Sigmoid colon (tissue), 7 donors: ENCODE measurements around the gene PRICKLE1. TPM values are rescaled to one million over a fixed set of nuclear protein-coding genes. Genes with fewer than 3 reads are reported as not detected.

Source experiments
- DNase-seq: peaks from one replicate; pipeline ENCODE4 v3.0.0-alpha.2; 2019
- H3K27ac ChIP-seq, 4 donors: fragments of 200-600 bp; sonication (generic); one replicate each; pipeline ENCODE4 v1.5.1; 2016 to 2019; ENCODE audit warnings: mild to moderate bottlenecking in 1 of 4
- H3K27me3 ChIP-seq, 3 donors: fragments of 200-600 bp; sonication (generic); one replicate each; pipeline ENCODE4 v1.5.1; 2019; ENCODE audit warnings: mild to moderate bottlenecking in 1 of 3
- H3K36me3 ChIP-seq, 4 donors: fragments of 200-600 bp; sonication (generic); one replicate each; pipeline ENCODE4 v1.5.1; 2016 to 2019
- H3K4me1 ChIP-seq, 4 donors: fragments of 200-600 bp; sonication (generic); one replicate each; pipeline ENCODE4 v1.5.1; 2017 to 2019
- H3K4me3 ChIP-seq, 4 donors: fragments of 200-600 bp; sonication (generic); one replicate each; pipeline ENCODE4 v1.5.1; 2017 to 2019; ENCODE audit warnings: mild to moderate bottlenecking in 2 of 4, moderate library complexity in 1 of 4
- H3K9me3 ChIP-seq, 4 donors: fragments of 200-600 bp in 3 of 4; sonication (generic) in 3 of 4; one replicate each; pipeline versions ENCODE4 v1.5.1 to v1.6.1; 2013 to 2019
- CTCF ChIP-seq, 4 experiments: fragments of 450-650 bp in 3 of 4; fragments of 200-600 bp in 1 of 4; IDR thresholded peaks; one replicate each; pipeline ENCODE4 v1.5.1; 2016 to 2019; ENCODE audit warnings: antibody characterized with exemption in 4 of 4, mild to moderate bottlenecking in 3 of 4, moderate library complexity in 2 of 4
- EP300 ChIP-seq, 4 donors: sonication (generic); formaldehyde crosslinking; IDR thresholded peaks; one replicate each; pipeline ENCODE4 v1.6.1; 2017; ENCODE audit warnings: antibody characterized with exemption in 4 of 4
- POLR2A ChIP-seq, 2 donors: fragments of 450-650 bp; IDR thresholded peaks; one replicate each; pipeline ENCODE4 v1.6.1; 2016; ENCODE audit warnings: antibody characterized with exemption in 2 of 2, mild to moderate bottlenecking in 2 of 2, moderate library complexity in 2 of 2
- POLR2AphosphoS5 ChIP-seq, 4 donors: sonication (generic); formaldehyde crosslinking; IDR thresholded peaks; one replicate each; pipeline ENCODE4 v1.6.1; 2017; ENCODE audit warnings: antibody characterized with exemption in 4 of 4
- WGBS, 2 donors: extraction: QIAGEN DNeasy Blood & Tissue Kit; methylation state at CpG; one replicate each; pipeline ENCODE4 v1.1.7; 2013; 5-methylcytosine and 5-hydroxymethylcytosine counted together
- intact Hi-C: fragments of 100-400 bp; cut with DNase I; formaldehyde crosslinking; loops from one replicate; pipeline ENCODE4 v1.15.1; 2023
- polyA plus RNA-seq, 3 donors: library from polyadenylated mRNA; stranded (reverse); fragments of 200-250 nt; gene quantifications; one replicate each; pipeline ENCODE4 v1.2.3, GENCODE V29; 2013
- total RNA-seq, 4 donors: library from RNA; depleted of rRNA; stranded (reverse); fragments of >200 nt; gene quantifications; one replicate each; pipeline ENCODE4 v1.1.0, GENCODE V29; 2016
- donor health status: healthy with polysubstance abuse.
- donor health status: Bipolar disorder and iron deficiency.
- donor health status: healthy.

The PRICKLE1 gene
- total and polyA plus RNA-seq, 7 donors = 0.46 to 12.4 (median 7.8) TPM

GRCh38 chr12:42560977-42561376, 28.6 kb downstream of the PRICKLE1 start:
- intact Hi-C loops = no loop called here
- DNase-seq = no peak
- 83 to 87% methylated on average over 1 of the region's 1 CpG for WGBS, 2 donors

GRCh38 chr12:42557586-42558172, 31.9 kb downstream of the PRICKLE1 start:
- Histone ChIP-seq H3K4me3 (no peak overlapping the region), H3K4me1 (no peaks in the 10 kb centered on the region), H3K9me3 (no peaks in the 10 kb centered on the region), H3K27me3 (no peaks in the 10 kb centered on the region), H3K27ac (no peak overlapping the region), H3K36me3 (no peaks in the 10 kb centered on the region)
- DNase-seq = no peak
- no peak for TF ChIP-seq CTCF (IDR thresholded peaks at IDR 0.05)
- no peak for TF ChIP-seq POLR2AphosphoS5 (IDR thresholded peaks at IDR 0.05)
- TF ChIP-seq EP300 (IDR thresholded peaks at IDR 0.05) = no peak
- no peak for TF ChIP-seq POLR2A (IDR thresholded peaks at IDR 0.05)
- WGBS, 2 donors = 82 to 86% methylated on average over 3 of the region's 3 CpGs
- intact Hi-C loops = no loop called here

More at GRCh38 chr12:42560977-42561376, 28.6 kb downstream of the PRICKLE1 start:
- Histone ChIP-seq H3K27ac (no peak overlapping the region), H3K36me3 (no peaks in the 10 kb centered on the region), H3K9me3 (no peaks in the 10 kb centered on the region), H3K4me1 (peaks cover 0 to 9% (median 2%) of the 10 kb centered on the region in 4 donors), H3K4me3 (no peak overlapping the region), H3K27me3 (no peaks in the 10 kb centered on the region)
- TF ChIP-seq EP300 (IDR thresholded peaks at IDR 0.05) (no peak), POLR2A (IDR thresholded peaks at IDR 0.05) (no peak), POLR2AphosphoS5 (IDR thresholded peaks at IDR 0.05) (no peak), CTCF (IDR thresholded peaks at IDR 0.05) (no peak)

DNA sequence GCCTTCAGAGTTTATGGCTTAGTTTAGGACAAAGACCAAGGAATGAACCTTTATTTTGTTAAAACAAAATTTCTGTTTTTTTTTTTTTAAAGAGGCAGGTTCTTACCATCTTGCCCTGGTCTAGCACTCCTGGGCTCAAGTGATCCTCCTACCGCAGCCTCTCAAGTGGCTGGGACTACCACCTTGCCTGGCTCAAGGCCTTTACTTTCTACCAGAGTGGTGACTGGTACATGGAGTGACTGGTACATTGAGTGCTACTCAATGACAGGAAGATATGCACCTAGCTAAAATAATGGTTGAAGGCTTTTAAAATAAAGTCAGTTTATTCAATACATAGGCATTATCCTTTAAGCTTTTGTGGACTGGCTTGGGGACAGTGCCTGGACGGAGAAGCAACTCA, 32.6 kb downstream of the PRICKLE1 start:
- Histone ChIP-seq H3K4me1 (no peaks in the 10 kb centered on the region), H3K4me3 (no peak overlapping the region), H3K36me3 (no peaks in the 10 kb centered on the region), H3K9me3 (no peaks in the 10 kb centered on the region), H3K27ac (no peak overlapping the region), H3K27me3 (no peaks in the 10 kb centered on the region)
- intact Hi-C loops = no loop called here
- WGBS, 2 donors = 88 to 89% methylated on average over 2 of the region's 2 CpGs
- DNase-seq = no peak
- TF ChIP-seq POLR2A (IDR thresholded peaks at IDR 0.05) (no peak), CTCF (IDR thresholded peaks at IDR 0.05) (no peak), EP300 (IDR thresholded peaks at IDR 0.05) (no peak), POLR2AphosphoS5 (IDR thresholded peaks at IDR 0.05) (no peak)

DNA sequence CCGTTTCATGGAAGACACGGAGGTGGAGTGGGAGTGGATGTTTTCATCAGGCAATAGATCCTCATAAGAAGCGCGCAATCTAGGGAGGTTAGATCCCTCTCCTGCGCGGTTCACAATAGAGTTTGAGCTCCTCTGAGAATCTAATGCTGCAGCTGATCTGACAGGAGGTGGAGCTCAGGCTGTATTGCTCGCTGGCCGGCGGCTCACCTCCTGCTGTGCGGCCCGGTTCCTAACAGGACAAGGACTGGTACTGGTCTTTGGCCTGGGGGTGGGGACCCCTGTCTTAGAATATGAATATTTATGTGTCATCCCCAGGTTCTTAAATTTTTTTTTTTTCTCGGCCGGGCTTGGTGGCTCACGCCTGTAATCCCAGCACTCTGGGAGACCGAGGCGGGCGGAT, 36.7 kb downstream of the PRICKLE1 start:
- 82 to 85% methylated on average over 17 of the region's 17 CpGs for WGBS, 2 donors

More for the DNA sequence above, 36.7 kb downstream of the PRICKLE1 start:
- Histone ChIP-seq H3K9me3 (no peaks in the 10 kb centered on the region), H3K4me1 (no peaks in the 10 kb centered on the region), H3K36me3 (no peaks in the 10 kb centered on the region), H3K4me3 (no peak overlapping the region), H3K27me3 (no peaks in the 10 kb centered on the region), H3K27ac (no peak overlapping the region)
- intact Hi-C loops = no loop called here
- no peak for DNase-seq
- TF ChIP-seq CTCF (IDR thresholded peaks at IDR 0.05) = no peak
- no peak for TF ChIP-seq POLR2A (IDR thresholded peaks at IDR 0.05)
- TF ChIP-seq EP300 (IDR thresholded peaks at IDR 0.05) = no peak
- TF ChIP-seq POLR2AphosphoS5 (IDR thresholded peaks at IDR 0.05) = no peak
